GM12864 (cell line): ENCODE data around the gene SCARF2.

Source experiments
- DNase-seq: peaks from one replicate; pipeline ENCODE4 v3.0.0-alpha.2; 2011; ENCODE audit warnings: low read depth
- H3K4me3 ChIP-seq: 2 replicates; pipeline ENCODE4 v1.5.1; 2011; ENCODE audit warnings: mild to moderate bottlenecking, low read depth, low read length, control low read depth
- CTCF ChIP-seq: IDR thresholded peaks from 2 replicates; pipeline ENCODE4 v1.5.1; 2011; ENCODE audit warnings: low read depth, mild to moderate bottlenecking, moderate library complexity, low read length, control low read depth, inconsistent platforms; ENCODE audit errors: missing control alignments

SCARF2 gene

GRCh38 chr22:20450551-20450906, 12.9 kb upstream of the SCARF2 start:
- H3K4me3 ChIP-seq, result no peak overlapping the region
- DNase-seq, result no peak
- TF ChIP-seq CTCF, result no peak

- no peak for DNase-seq
- no peak for TF ChIP-seq CTCF
- no peak overlapping the region for H3K4me3 ChIP-seq
These were observed 12.4 kb upstream of the SCARF2 start for GRCh38 chr22:20449819-20450550.

GRCh38 chr22:20448630-20449029, 11.0 kb upstream of the SCARF2 start:
- DNase-seq, result no peak
- TF ChIP-seq CTCF, result no peak
- H3K4me3 ChIP-seq, result no peak overlapping the region

GRCh38 chr22:20446383-20446970, 8.9 kb upstream of the SCARF2 start:
- DNase-seq, result no peak
- H3K4me3 ChIP-seq, result no peak overlapping the region
- no peak for TF ChIP-seq CTCF

GRCh38 chr22:20444325-20444724, 6.7 kb upstream of the SCARF2 start:
- no peak for DNase-seq
- H3K4me3 ChIP-seq, result no peak overlapping the region
- TF ChIP-seq CTCF, result no peak

GRCh38 chr22:20442485-20443284, 5.1 kb upstream of the SCARF2 start:
- H3K4me3 ChIP-seq, result no peak overlapping the region
- no peak for DNase-seq
- TF ChIP-seq CTCF, result no peak
